ENCODE results near the gene KCTD21.

GRCh38 chr11:78163828-78164227 lies 24.6 kb downstream of the KCTD21 start:
- TF ChIP-seq CTCF (IDR thresholded peaks at IDR 0.05) (no peak), EZH2 (IDR thresholded peaks at IDR 0.05; ENCODE audit: borderline replicate concordance, insufficient read depth, low read depth, low read length, poor library complexity, severe bottlenecking) (no peak)
